ENCODE measurements around the gene LHB.

DNA sequence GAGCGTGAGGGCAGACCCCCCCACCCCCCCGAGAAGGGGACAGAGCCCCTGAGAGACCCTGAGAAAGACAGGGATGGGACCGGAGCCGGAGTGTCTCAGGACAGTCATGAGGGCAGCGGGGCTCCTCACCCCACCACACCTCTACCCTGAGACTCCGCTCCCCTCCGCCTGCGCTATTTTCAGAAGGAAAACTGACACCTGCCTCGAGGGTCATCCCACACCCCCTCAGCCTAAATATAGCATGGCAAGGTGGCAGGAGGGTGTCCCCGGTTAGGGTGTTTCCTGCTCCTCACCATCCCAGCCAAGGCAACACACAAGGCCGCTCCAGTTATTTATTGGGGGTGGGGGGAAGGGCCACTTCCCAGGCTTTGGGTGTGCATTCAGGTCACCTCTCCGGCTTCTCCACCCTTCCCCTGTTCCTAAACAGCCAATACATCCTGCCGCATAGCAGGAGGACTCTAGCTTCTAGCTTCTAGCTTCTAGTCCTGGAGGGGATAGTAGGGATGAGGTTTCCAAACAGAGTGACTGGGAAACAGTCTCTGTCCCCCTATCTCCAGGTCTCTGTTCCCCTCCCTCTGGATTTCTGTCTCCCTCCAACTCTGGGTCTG lies 49.1 kb upstream of the LHB start:
- TF ChIP-seq, protein P1, sequence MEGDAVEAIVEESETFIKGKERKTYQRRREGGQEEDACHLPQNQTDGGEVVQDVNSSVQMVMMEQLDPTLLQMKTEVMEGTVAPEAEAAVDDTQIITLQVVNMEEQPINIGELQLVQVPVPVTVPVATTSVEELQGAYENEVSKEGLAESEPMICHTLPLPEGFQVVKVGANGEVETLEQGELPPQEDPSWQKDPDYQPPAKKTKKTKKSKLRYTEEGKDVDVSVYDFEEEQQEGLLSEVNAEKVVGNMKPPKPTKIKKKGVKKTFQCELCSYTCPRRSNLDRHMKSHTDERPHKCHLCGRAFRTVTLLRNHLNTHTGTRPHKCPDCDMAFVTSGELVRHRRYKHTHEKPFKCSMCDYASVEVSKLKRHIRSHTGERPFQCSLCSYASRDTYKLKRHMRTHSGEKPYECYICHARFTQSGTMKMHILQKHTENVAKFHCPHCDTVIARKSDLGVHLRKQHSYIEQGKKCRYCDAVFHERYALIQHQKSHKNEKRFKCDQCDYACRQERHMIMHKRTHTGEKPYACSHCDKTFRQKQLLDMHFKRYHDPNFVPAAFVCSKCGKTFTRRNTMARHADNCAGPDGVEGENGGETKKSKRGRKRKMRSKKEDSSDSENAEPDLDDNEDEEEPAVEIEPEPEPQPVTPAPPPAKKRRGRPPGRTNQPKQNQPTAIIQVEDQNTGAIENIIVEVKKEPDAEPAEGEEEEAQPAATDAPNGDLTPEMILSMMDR (conservative IDR thresholded peaks at IDR 0.05; ENCODE audit: low read depth, low read length) = no peak
- TF ChIP-seq EZH2 (IDR thresholded peaks at IDR 0.05; ENCODE audit: low read length, unreplicated experiment) (no peak), EZH2phosphoT487 (IDR thresholded peaks at IDR 0.05; ENCODE audit: borderline replicate concordance, low read length) (no peak)

All from PC-3 (cell line).